Epithelial cell of prostate (primary cell): ENCODE data around the gene LYPD1.

Experiments
- DNase-seq: peaks from one replicate; pipeline ENCODE4 v3.0.0-alpha.2; 2011; ENCODE audit warnings: low read depth, low spot score
- H3K27ac ChIP-seq: fragments of 450-650 bp; 2 replicates; pipeline ENCODE4 v1.5.1; 2017; ENCODE audit warnings: mild to moderate bottlenecking

LYPD1 gene

GRCh38 chr2:132599556-132599955 is 70.4 kb downstream of the LYPD1 start:
- H3K27ac ChIP-seq: no peak overlapping the region
- no peak for DNase-seq

DNA sequence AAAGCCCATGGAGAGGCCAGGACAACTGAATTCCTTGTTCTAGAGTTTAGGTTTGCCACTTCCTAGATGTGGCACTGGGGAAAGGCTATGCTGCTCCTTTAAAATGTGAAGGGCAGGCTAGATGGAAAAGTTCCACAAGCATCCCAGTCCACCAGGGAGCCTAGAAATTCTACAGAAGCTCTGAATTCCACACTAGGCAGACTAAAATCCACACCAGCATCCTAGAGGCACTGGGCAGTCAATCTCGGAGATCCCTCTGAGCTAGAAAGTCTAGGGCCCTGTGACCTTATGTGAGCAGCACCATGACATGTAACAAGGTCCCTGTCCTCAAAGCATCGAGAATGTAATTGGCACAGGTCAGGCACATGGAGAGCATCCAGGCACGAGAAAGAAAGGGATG is 71.5 kb downstream of the LYPD1 start:
- no peak overlapping the region for H3K27ac ChIP-seq
- no peak for DNase-seq

GRCh38 chr2:132597831-132598230 is 72.2 kb downstream of the LYPD1 start:
- DNase-seq: no peak
- H3K27ac ChIP-seq: no peak overlapping the region

GRCh38 chr2:132597166-132597565 is 72.8 kb downstream of the LYPD1 start:
- DNase-seq: no peak
- H3K27ac ChIP-seq: no peak overlapping the region

DNA sequence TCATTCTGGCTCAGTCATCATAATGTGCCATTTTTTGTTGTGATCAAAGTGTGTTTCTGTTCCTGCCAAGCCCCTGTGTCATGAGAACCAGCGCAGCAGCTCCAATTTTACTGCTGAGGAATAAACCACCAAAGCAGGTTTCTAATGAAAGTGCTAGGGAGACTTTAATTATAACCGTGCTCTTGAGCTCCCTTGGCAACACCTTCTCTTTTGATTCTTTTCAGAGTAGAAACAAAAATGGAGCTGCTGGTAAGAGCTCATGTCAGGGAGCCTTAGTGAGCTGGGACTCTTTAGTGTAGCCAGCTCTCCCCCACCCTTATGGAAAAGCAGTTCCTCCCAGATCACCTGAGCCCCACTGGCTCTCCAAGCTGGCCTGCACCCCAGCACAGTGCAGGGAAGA is 74.3 kb downstream of the LYPD1 start:
- H3K27ac ChIP-seq: no peak overlapping the region
- DNase-seq: no peak

GRCh38 chr2:132595186-132595585 is 74.8 kb downstream of the LYPD1 start:
- no peak for DNase-seq
- H3K27ac ChIP-seq: no peak overlapping the region
